HG03520 (cell line): Measurements from ENCODE around the gene PDE1C.

Experiments used
- ATAC-seq: cut with Tn5 transposase; IDR thresholded peaks from one replicate; pipeline ENCODE4 v1.9.1; 2021; ENCODE audit warnings: mild to moderate bottlenecking, moderate library complexity; ENCODE audit not compliant: unreplicated experiment

The PDE1C gene

DNA sequence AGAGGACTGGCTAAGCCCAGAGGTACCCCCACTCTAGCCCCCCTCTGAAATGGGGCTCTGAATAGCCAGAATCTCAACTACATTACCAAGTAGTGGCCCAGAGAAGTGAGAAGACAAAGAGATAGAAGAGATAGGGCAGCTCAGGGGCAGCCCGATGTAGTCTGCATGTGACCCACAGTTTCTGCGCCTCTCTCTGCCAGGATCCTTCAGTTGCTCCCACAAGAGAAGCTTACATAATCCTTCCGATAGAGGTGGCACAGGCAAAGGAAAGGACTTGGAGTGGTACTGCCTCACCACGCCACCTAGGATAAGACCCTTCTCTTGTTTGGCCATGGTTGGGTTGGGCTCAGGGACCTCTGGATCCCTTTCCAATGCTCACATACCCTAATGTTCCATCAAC, 5.4 kb upstream of the PDE1C start:
- no peak for ATAC-seq

DNA sequence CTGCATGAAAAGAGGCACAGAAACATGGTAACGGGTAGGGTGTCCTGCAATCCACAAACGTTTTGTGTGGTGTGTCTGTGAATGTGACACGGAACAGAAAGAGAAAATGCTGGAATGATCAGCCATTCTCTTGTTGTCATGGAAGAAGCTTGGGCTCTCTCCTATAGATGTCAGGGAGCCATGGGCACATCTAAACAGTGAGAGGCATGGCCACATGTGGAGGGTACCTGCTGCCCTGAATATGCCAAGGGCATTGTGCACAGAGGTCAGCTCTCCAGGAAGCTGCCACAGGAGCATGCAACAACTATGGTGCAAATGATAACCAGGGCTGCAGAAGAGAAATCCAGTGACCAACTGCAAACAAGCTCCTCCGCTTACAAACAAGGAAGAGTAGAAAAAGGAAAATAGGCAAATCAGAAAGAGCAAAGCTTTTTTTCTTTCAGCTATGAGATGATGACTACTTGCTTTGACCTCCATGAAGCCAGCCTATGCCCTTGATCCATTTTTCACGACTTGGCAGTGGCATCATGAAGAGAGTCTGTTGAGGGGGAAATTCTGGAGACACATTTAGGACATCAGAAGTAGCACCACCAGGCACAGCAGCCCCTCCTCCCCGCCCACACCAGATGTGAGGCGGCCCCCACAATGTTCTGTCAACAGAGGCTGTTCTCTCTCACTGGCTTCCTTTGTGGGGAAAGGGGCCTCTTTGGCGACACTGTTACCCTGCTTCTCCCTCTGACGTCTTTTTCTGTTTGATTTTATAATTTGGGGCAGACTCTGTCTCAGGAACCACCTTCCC, 4.8 kb upstream of the PDE1C start:
- no peak for ATAC-seq

DNA sequence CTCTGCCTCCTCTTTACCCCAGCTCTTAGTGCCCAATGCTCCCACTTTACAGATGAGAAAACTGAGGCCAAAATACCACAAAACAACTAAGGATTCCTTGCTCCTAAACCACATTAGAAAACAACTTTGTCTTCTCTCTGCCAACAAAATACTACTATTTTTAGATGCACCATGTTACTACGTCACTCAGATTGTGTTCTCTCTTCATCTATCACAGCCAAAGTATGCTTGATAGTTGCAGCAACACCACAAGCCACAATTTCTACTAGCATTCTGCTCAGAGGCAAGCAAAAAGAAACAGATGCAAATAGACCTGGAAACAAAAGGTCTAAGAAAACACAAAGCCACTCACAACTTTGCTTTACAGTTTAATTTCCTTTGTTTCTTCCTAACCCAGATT, 3.3 kb upstream of the PDE1C start:
- no peak for ATAC-seq

DNA sequence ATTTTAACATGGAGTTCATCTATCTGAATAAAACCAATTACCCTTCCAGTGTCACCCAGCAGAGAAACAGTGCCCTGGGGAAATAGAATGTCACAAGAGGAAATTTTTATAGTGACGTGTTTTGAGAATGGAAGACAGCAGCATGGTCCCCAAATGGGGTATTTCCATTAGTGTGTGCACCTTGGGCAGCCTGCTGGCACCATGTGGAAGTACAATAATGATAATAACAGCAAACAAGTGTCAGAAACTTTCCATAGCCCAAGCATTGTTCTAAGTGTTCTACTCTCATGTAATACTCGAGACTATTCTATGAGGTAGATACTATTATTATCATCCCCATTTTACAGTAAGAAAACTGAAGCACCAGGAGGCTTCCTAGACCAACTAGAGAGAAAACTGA, 2.2 kb upstream of the PDE1C start:
- no peak for ATAC-seq

DNA sequence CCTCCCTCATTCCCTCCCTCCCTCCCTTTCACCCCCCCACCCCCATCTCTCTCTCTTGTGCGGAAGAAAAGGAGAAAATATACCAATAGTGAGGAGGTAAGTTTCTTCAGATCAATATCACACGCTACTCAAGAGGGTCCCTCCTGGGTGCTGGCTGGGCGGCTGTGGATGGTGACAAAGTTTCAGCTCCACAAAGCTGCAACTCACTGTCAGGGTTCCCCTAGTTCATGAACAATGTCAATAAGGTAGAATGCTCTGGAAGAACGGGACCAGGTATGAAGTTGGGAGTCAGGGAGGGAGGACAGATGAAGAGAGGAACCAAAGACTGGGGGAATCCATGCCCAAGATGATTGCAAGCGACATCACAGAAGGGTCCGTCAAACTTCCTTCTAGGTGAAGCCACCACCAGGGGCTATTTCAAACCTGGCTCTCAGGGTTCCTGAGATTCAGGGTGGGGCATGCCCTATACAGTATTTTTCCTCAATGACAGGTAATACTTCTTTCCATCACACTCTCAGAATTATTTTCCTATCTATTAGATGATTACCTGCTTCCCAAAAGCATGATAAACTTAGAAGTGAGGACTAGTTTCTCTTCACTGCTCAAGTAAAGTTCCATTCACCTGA, 1.4 kb upstream of the PDE1C start:
- no peak for ATAC-seq

DNA sequence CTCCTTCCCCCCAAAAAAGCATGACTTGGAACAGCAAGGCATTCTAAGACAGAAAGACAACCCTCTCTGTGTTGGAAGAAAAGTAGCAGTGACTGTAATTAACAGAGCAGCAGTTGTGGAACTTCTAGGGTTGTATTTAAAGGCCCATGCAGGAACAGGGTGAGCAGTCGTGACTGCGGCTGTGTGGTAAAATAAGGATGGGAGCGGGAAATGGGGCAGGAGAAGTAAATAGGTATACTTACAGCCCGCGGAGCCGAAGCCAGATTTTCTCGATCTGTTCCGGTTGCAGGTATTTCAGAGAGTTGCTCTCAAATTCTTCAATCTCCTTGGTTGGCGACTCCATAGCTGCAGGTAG, 179 bp downstream of the PDE1C start:
- no peak for ATAC-seq

DNA sequence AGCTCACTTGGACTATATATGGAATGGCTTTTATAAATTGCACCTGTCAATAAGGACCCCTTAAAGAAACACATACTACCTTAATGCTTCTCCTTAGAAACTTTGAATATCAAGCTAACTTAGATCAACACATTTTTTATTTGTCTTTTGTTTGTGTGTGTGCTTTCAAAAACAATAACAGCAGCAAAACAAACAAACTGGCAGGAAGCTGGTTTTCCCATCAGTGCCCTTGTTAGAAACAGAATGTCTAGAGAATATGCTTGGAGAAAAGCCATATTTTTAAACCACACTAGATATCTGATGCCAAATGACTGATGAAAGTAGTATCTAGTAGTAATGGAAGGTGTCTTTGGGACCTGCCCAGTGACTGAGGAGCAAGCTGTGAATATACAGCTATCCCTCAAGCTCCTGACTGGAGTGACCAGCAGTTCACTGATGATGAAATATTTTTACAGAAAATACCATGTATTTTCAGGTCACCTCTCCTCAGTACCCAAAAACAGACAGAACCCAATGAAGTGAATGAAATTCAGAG, 1.0 kb downstream of the PDE1C start:
- no peak for ATAC-seq

DNA sequence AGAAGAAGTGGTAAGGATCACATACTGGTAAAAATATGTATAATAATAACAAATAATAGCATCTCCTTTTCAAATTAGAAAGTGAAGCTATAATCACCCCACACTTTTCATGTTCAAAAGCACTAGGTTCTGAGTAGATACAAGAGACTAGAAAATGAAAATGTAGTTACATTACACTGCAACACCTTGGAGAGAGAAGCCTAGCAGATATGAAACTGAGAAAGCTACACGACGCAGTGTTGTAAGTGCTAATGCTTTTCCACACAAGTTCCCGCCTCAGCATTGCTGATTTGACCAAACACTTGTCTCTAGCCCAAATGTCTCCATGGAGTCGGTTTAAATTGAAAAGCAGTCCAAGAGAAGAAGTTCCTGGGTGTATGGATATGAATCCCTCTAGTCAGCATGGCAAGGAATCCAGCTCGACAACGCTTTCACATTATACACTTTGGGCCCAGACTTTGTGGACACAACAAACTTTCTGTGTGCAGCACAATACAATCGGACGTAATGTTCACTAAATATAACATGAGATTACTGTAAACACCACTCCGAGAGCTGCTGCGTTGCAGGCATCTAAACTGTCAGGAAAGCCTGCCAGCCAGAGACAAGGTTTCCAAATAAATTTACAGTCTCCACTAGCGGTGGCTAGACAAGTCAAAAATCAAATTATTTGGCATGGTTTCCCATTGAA, 1.7 kb downstream of the PDE1C start:
- no peak for ATAC-seq

DNA sequence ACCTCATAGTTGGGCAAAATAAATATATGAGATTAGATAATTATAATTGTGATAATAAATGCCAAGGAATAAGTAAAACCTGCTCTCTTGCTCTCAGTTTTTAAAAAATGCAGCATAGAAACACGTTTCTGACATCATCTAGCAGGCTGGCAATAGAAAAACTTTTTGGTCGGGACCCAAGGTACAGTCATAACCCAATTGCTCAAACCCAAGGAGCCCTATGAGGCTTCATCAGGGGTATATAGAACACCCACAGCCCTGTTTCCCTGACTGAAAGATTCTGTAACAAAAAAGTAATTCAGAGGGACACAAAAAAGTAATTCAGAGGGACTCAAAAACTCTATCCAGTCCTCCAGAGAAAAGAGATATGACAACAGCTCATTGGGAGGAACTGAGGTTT, 3.8 kb downstream of the PDE1C start:
- ATAC-seq = no peak

DNA sequence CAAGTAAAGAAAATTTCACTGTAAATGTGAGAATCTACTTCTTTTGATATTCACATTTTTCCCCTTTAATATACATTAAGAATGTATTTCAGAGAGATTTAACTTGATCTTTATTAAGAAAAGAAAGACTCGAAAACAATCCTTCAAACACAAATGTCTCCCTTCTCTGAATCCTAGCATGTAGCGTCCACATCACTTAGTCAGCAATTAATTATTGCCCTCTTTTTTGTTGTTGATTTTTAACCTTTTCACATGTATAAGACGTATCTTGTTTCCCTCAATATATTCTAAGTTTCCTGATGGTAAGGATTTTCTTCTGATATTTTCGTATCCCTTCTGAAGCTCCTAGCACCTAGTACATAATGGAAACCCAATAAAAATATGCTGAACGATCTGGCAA, 6.6 kb downstream of the PDE1C start:
- ATAC-seq = no peak

DNA sequence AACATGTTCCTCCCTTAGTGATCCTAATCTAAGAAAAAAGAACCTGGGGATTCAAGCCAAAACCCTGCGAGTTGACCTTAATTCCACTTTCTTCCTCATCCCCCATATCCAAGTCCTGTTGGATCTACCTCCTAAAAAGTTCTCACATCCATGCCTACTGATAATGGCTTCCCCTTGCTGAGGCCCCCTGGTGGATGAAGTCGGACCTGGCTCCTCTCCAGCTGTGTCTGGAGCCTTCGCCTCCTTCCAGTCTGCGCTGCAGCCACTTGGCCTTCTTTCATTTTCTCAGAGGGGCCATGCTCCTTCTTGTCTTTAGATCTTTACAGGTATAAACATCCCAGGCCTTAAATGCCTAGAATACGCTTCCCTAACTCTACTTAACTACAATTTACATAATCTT, 8.1 kb downstream of the PDE1C start:
- no peak for ATAC-seq

DNA sequence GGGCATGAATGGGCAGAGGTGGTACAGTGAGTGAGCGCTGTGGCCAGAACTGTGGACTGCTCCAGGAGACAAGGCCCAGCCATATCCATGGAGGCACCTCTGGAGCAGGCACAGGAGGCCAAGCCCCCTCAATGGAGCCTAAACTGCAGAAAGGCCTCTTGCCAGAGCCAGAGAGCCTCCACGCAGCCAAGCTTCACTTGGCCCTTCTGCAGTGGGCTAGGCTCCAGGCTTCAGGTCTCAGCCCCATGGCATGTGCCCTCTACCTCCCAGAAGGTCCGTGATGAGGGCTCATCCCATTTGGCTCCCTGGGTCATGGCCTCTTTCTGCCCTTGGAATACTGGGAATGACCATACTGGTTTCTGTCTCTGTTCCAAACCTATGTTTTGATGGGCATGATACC, 8.9 kb downstream of the PDE1C start:
- ATAC-seq = no peak

DNA sequence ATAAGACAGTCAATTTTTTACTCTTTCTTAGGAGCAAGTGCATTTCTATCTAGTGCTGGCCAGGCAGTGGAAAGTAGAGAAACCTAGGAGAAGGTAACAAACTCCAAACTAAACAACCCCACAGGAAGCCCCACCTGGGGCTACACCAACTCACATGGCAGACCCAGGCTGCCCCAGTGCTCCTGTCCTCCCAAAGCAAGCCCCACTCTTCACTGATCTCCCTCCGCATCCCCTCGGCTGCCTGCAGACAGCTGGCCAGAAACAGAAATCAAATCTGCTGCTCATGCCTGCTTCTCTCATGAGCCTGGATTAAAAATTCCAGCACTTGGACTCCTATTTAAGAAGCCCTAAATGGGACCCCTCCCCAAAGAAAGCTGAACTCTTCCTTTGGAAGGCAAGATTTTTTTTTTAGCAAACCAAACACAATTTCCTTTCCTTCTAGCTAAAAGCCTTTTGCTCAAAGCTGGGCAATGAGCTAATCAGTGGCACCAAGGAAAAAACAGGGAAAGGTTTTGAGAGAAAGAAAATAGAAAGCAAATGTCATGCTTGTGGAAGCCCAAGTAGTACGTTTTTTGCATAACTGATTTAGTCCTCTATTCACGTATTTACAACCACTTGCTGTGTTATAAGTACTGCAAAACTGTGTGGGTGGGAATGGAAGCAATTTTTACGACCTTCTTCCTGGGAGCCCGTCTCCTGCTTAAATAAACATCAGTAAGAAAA, 10.8 kb downstream of the PDE1C start:
- no peak for ATAC-seq

DNA sequence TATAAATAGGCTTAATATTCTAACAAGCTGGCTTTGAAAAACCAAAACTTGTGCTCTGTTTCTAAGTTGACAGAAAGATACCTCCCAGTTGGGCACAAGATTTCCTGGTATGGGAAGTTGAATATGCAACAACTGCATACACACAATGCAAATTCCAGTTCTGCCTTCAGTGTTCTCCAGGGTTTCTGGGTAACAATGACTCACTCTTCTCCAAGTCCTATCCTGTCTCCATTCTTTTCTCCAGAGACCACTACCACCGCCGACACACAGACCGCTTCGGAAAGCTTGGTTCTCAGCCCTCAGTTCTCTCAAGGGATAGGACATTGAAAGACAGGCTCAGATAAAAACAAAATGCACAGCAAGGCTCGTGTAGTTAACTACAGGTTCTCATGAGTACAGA, 12.2 kb downstream of the PDE1C start:
- ATAC-seq = no peak

DNA sequence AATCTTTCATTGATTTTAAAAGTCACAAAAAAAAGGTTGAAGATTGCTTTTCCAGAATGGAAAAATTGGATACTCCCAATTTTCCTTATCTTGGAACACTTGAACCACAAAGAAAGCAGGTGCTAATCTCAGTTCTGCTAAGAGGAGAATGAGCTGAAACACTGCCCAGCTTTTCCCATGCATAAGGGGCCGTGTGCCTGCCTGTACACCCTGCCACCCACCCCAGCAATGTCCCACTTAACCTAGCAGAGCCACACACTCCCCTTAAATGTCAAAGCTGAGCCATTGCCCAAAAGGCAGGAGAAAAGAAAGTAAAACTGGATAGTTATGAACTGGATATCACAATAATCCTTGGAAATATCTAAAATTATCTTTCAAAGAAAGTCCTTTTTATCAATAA, 13.4 kb downstream of the PDE1C start:
- ATAC-seq = no peak

DNA sequence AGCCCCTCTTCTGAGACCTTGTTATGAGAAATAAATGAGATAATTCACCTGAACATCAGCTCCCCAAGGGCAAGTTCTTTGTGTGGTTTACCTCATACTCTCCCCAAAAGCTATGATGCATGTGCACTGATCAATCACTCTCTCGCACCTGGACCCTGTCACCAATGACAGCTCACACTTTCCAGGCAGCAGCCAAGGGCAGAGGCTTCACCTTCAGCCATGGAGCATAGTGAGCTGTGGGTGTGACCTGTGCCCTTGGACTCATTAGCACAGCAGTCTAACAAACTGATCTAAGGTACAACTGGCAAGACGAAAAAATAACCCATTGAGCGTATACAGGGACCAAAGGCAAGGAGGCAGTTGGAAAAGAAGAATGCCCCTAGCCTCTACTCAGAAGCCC, 17.0 kb downstream of the PDE1C start:
- no peak for ATAC-seq

DNA sequence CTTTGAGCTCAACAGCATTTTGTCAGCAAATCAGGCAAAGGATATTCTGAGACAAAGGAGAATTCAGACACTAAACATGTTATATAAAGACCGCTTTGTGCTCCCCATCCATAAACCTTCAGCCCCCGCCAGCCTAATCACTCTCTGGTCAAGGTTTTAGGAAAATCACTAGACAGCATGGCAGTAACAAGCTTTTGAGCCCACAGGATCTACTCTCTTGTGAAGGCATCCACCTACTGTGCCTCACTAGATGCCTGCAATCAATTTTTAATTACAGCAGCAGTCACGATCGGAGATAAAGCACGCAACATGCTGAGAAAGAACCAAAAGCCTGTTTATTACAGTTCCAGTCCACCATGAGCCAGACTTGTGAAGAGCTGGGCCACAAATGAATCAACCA, 19.1 kb downstream of the PDE1C start:
- no peak for ATAC-seq

DNA sequence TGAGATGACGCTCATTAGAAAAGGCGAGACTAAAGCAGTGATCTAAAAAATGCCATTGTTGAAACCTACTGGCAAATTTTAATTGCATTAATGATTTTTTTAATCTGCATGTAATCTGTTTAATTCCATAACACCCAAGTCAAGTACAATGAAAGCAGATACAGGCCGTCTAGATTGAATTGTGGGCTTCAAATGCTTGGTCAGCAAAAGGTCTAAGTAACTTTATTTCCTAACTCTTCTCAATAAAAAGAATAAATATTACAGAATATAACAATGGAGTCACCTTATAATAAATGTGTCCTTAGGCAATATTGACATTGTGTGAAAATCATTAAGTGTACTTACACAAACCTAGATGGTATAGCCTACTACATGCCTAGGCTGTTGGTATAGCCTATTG, 20.6 kb downstream of the PDE1C start:
- ATAC-seq = no peak

DNA sequence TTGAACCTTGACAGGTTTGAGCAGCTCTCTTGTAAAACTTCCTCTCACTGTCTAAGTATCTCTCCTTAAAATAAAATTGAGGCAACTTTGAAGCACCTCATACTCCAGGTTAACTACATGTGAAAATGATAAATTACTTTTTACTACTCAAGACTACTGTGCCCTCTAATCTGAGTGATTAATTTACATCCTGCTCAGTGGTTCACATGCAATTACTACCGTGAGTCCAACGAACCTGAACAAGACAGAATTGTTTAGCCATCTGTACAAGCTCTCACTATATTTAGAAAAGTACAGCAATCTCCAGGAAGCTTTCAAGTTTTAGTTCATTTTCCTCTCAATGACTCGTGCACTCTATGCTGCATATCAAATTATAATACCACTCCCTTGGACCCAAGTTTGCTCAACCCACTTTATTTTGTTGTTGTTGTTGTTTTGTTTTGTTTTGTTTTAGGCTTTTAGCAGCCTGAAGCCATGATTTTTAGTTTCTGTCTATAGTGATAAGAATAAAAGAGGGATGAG, 21.2 kb downstream of the PDE1C start:
- peak; percentile 57 for ATAC-seq

DNA sequence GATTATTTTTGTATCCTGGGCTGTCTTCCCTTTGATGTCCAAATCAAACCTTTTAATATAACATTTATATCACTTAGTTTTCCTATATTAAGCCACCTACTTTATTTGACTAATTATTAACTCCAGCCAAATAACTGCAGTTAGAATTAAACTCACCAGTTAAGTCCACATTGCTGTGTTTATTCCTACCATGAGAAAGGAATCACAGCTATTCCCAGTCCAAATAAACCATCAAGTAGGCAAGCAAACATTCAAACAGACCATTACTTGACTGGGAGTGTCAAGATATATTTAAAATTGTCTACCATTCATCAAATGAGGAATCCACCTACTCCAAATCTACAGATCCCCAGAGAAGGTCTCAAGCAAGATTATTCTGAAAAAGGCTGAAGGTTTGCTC, 22.4 kb downstream of the PDE1C start:
- no peak for ATAC-seq

DNA sequence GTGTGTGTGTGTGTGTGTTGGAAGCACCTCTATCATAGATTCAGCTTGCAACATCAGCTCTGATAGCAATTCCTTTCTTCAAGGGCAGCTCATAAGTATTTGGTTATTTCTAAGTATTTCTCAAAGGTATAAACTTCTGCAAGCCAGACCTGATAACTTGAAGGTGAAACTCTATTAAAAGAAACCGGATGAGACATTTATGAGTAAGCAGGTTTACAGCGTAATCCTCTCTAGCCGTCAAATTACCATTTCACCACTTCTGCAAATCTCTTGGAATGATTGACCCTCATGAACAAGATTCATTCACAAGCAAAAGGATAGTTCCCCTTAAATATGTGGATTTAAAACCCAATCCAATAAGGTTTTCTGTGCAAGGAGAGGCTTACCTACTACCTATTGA, 23.1 kb downstream of the PDE1C start:
- peak; percentile 41 for ATAC-seq
